ENCODE data around the gene CYP2B6.

Gene CYP2B6

DNA sequence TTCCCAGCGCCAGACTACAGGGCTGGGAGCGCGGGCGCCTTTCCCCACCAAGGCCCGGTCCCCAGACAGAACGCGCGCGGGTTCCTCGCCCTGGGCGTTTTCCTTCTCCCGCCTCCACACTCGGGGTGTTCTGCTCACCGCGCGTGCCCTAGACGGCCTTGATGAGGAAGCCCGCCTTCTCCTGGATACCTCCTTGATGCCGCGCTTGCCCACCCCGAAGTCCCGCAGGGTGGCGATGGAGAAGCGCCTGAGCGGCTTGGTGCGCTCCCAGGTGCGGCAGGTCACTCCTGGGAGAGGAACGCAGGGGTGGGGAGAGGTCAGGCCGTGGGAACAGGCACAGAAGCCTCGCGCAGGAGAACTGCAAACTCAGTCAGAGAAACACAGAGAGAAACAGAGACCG is 34.8 kb downstream of the CYP2B6 start:
- no peak for DNase-seq (ENCODE audit: low spot score)

DNA sequence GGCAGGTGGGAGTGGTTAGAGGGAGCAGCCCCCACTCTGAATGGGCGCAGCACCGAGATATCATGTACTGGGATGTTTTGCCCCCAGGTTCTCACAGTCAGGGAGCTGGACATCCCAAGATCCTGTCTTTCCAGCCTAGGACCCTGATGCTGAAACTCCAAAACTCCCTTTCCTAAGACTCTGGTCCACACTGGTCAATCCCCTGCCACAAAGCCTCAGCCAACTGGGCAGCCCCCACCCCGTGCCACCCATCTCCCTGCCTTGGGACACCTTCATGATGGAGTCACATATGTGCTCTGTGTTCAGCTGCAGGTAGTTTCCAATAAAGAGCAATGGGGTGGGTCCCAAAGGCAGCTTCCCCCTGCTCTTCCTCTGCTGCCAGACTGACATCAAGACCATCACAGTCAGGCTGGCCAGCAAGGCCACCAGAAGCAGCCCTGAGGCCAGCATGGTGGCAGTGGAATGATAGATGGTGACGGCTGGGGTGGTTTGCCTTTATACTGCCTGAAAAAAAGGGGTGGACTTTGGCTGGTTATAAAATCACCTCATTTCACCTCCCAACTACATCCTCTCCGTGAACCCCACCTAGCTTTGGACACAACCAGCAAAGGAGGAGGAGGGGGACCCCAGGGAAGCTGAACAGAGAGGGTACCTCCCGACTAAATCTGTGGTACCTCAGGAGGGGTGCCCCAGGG is 36.3 kb downstream of the CYP2B6 start:
- no peak overlapping the region for H3K27ac ChIP-seq (ENCODE audit: poor library complexity, severe bottlenecking)
- no peaks in the 10 kb centered on the region for H3K4me1 ChIP-seq (ENCODE audit: insufficient read depth, poor library complexity, severe bottlenecking)
- DNase-seq (ENCODE audit: low spot score) (no peak), ATAC-seq (ENCODE audit: low read depth) (no peak)
- H3K4me3 ChIP-seq (ENCODE audit: severe bottlenecking): no peak overlapping the region
- H3K27me3 ChIP-seq (ENCODE audit: insufficient read depth, poor library complexity, severe bottlenecking): peaks cover 14% of the 10 kb centered on the region
- H3K9me3 ChIP-seq (ENCODE audit: severe bottlenecking): no peaks in the 10 kb centered on the region
- H3K36me3 ChIP-seq (ENCODE audit: low read depth): no peaks in the 10 kb centered on the region
- TF ChIP-seq, protein P1, sequence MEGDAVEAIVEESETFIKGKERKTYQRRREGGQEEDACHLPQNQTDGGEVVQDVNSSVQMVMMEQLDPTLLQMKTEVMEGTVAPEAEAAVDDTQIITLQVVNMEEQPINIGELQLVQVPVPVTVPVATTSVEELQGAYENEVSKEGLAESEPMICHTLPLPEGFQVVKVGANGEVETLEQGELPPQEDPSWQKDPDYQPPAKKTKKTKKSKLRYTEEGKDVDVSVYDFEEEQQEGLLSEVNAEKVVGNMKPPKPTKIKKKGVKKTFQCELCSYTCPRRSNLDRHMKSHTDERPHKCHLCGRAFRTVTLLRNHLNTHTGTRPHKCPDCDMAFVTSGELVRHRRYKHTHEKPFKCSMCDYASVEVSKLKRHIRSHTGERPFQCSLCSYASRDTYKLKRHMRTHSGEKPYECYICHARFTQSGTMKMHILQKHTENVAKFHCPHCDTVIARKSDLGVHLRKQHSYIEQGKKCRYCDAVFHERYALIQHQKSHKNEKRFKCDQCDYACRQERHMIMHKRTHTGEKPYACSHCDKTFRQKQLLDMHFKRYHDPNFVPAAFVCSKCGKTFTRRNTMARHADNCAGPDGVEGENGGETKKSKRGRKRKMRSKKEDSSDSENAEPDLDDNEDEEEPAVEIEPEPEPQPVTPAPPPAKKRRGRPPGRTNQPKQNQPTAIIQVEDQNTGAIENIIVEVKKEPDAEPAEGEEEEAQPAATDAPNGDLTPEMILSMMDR (IDR thresholded peaks at IDR 0.05; ENCODE audit: poor library complexity, severe bottlenecking): no peak

More for the DNA sequence above, 34.8 kb downstream of the CYP2B6 start:
- no peak for ATAC-seq (ENCODE audit: low read depth)
- H3K27me3 ChIP-seq (ENCODE audit: insufficient read depth, poor library complexity, severe bottlenecking): peaks cover 14% of the 10 kb centered on the region
- no peaks in the 10 kb centered on the region for H3K9me3 ChIP-seq (ENCODE audit: severe bottlenecking)
- no peak overlapping the region for H3K4me3 ChIP-seq (ENCODE audit: severe bottlenecking)
- no peaks in the 10 kb centered on the region for H3K4me1 ChIP-seq (ENCODE audit: insufficient read depth, poor library complexity, severe bottlenecking)
- TF ChIP-seq, protein P1 (IDR thresholded peaks at IDR 0.05; ENCODE audit: poor library complexity, severe bottlenecking): no peak
- no peak overlapping the region for H3K27ac ChIP-seq (ENCODE audit: poor library complexity, severe bottlenecking)
- H3K36me3 ChIP-seq (ENCODE audit: low read depth): no peaks in the 10 kb centered on the region

GRCh38 chr19:41029524-41030432 is 38.7 kb downstream of the CYP2B6 start:
- TF ChIP-seq, protein P1 (IDR thresholded peaks at IDR 0.05; ENCODE audit: poor library complexity, severe bottlenecking): no peak
- DNase-seq (ENCODE audit: low spot score): no peak
- Histone ChIP-seq H3K27me3 (ENCODE audit: insufficient read depth, poor library complexity, severe bottlenecking) (peaks cover 14% of the 10 kb centered on the region), H3K4me1 (ENCODE audit: insufficient read depth, poor library complexity, severe bottlenecking) (no peaks in the 10 kb centered on the region), H3K4me3 (ENCODE audit: severe bottlenecking) (no peak overlapping the region), H3K9me3 (ENCODE audit: severe bottlenecking) (no peaks in the 10 kb centered on the region), H3K27ac (ENCODE audit: poor library complexity, severe bottlenecking) (no peak overlapping the region), H3K36me3 (ENCODE audit: low read depth) (no peaks in the 10 kb centered on the region)
- no peak for ATAC-seq (ENCODE audit: low read depth)

DNA sequence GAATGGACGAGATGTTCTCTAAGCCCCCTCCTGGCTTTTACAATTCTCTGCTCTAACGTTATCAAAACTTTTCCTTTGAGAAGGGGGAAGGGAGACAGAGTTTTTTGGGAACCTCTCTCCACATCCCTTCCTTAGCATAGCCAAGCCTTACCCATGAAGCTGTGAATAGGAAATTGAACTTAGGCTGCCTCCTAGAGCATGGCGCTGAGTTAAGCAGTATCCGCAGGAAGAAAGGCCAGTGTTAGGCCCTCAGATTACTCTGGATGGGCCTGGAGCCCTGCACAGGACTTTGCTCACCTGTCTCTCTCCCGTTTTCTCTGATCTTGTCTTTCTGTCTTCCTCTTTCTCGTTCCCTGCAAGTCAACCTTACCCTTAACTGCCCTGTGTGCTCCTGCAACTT is 39.6 kb downstream of the CYP2B6 start:
- TF ChIP-seq, protein P1 (IDR thresholded peaks at IDR 0.05; ENCODE audit: poor library complexity, severe bottlenecking): no peak
- H3K4me1 ChIP-seq (ENCODE audit: insufficient read depth, poor library complexity, severe bottlenecking): no peaks in the 10 kb centered on the region
- peaks cover 12% of the 10 kb centered on the region for H3K27me3 ChIP-seq (ENCODE audit: insufficient read depth, poor library complexity, severe bottlenecking)
- no peak overlapping the region for H3K27ac ChIP-seq (ENCODE audit: poor library complexity, severe bottlenecking)
- no peak overlapping the region for H3K4me3 ChIP-seq (ENCODE audit: severe bottlenecking)
- DNase-seq (ENCODE audit: low spot score): no peak
- no peak for ATAC-seq (ENCODE audit: low read depth)
- H3K9me3 ChIP-seq (ENCODE audit: severe bottlenecking): no peaks in the 10 kb centered on the region
- no peaks in the 10 kb centered on the region for H3K36me3 ChIP-seq (ENCODE audit: low read depth)

Data from RWPE2 (cell line).